ENCODE results near the gene DIS3. TPM values are rescaled to one million over a fixed set of nuclear protein-coding genes. Genes with fewer than 3 reads are reported as not detected.
A peak's percentile ranks its signal among the peaks of the same experiment; 100 is the strongest.

Gene DIS3
- total and polyA plus RNA-seq, 2 of the 13 experiments (the other 11 are each of a cell fraction or from before 2014, with no cell fraction given), result 13.2 to 35.0 TPM

DNA sequence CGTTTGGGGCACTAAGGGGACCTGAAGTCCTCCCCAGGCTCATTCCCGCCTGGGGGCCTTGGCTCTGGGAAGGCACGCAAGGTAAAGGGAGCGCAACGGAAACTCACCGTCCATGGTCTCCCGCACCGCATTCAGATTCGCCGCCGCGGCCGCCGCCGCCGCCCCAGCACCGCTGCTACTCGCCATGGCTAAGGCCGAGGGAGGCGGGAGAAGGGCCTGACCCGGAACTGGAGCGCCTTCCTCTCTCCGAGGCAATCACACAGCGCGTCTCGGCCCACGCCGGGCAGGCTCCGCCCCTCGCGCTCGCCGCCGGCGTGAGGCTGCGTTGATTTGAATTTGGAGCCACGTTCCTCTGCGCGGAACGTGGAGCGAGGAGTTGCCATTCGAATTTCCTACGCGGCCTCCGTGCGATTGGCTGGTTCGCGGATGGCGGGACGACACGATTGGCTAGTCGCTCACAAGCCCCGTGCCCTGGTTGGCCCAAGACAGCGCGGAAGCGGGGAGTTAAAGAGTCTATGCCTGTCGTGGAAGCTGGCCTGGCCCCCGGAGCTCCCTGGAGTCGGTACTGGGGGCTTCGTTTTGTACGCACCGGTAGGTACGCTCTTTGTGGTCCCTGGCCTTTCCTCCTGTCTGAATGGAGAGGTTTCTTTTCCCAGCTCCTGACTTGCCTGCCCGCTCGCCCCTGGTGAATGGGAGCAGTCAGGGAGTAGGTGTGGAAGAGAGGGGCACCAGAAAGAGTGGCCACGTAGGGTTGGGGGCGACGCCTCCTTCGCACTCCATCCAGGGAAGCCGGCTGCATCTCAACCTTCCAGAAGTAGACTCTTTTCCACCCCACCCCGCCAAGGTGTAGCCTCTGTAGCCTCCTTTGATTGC lies 54.0 kb downstream of the DIS3 start, which contains the start of the genes BORA and MZT1 (continued):
- TF ChIP-seq ZFP36L2 (CRISPR knock-in tag; IDR thresholded peaks at IDR 0.05) (no peak), EZH2 (conservative IDR thresholded peaks at IDR 0.05; ENCODE audit: low read depth, low read length) (no peak), SATB2 (CRISPR knock-in tag; IDR thresholded peaks at IDR 0.05) (no peak; the same call in 1 of the 2 replicates), BATF2 (CRISPR knock-in tag; IDR thresholded peaks at IDR 0.05) (peak; percentile 100), ARID2 (CRISPR knock-in tag; IDR thresholded peaks at IDR 0.05; ENCODE audit: borderline replicate concordance) (peak; percentile 100), SMARCE1 (IDR thresholded peaks at IDR 0.05; ENCODE audit: borderline replicate concordance) (no peak), FOXC1 (CRISPR knock-in tag; IDR thresholded peaks at IDR 0.05; ENCODE audit: borderline replicate concordance) (peak; percentile 91; the same call in 1 of the 2 replicates), IRF1 (CRISPR knock-in tag; IDR thresholded peaks at IDR 0.05; ENCODE audit: low read depth) (peak; percentile 34; the same call in 1 of the 2 replicates), TP53 (CRISPR knock-in tag; conservative IDR thresholded peaks at IDR 0.05) (peak; percentile 69; the same call in 1 of the 2 replicates), ELF1 (CRISPR knock-in tag; IDR thresholded peaks at IDR 0.05) (peak; percentile 93), GABPA (IDR thresholded peaks at IDR 0.05; ENCODE audit: low read depth, low read length) (peak; percentile 76), GABPA (CRISPR knock-in tag; IDR thresholded peaks at IDR 0.05; ENCODE audit: low read depth) (peak; percentile 86), ZSCAN25 (CRISPR knock-in tag; IDR thresholded peaks at IDR 0.05) (peak; percentile 15; the same call in 1 of the 2 replicates), EP300 (IDR thresholded peaks at IDR 0.05; ENCODE audit: low read depth in 2 of 2, low read length in 2 of 2) (no peak), EP300 (CRISPR knock-in tag; IDR thresholded peaks at IDR 0.05; ENCODE audit: borderline replicate concordance) (no peak), ZNF484 (CRISPR knock-in tag; IDR thresholded peaks at IDR 0.05; ENCODE audit: borderline replicate concordance, low read depth) (no peak), ZNF841 (CRISPR knock-in tag; IDR thresholded peaks at IDR 0.05; ENCODE audit: borderline replicate concordance) (peak; percentile 98), AGO1 (IDR thresholded peaks at IDR 0.05; ENCODE audit: low read depth, low read length, poor library complexity, severe bottlenecking) (no peak), RNF2 (conservative IDR thresholded peaks at IDR 0.05; ENCODE audit: low read depth) (peak; percentile 94), SP5 (CRISPR knock-in tag; IDR thresholded peaks at IDR 0.05; ENCODE audit: borderline replicate concordance, low read depth) (no peak), ZNF792 (CRISPR knock-in tag; IDR thresholded peaks at IDR 0.05) (peak; percentile 82; the same call in 1 of the 2 replicates)
- TF ChIP-seq, protein P1, sequence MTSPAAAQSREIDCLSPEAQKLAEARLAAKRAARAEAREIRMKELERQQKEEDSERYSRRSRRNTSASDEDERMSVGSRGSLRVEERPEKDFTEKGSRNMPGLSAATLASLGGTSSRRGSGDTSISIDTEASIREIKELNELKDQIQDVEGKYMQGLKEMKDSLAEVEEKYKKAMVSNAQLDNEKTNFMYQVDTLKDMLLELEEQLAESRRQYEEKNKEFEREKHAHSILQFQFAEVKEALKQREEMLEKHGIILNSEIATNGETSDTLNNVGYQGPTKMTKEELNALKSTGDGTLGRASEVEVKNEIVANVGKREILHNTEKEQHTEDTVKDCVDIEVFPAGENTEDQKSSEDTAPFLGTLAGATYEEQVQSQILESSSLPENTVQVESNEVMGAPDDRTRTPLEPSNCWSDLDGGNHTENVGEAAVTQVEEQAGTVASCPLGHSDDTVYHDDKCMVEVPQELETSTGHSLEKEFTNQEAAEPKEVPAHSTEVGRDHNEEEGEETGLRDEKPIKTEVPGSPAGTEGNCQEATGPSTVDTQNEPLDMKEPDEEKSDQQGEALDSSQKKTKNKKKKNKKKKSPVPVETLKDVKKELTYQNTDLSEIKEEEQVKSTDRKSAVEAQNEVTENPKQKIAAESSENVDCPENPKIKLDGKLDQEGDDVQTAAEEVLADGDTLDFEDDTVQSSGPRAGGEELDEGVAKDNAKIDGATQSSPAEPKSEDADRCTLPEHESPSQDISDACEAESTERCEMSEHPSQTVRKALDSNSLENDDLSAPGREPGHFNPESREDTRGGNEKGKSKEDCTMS (CRISPR knock-in tag; conservative IDR thresholded peaks at IDR 0.05), result no peak
- TF ChIP-seq, protein P2, sequence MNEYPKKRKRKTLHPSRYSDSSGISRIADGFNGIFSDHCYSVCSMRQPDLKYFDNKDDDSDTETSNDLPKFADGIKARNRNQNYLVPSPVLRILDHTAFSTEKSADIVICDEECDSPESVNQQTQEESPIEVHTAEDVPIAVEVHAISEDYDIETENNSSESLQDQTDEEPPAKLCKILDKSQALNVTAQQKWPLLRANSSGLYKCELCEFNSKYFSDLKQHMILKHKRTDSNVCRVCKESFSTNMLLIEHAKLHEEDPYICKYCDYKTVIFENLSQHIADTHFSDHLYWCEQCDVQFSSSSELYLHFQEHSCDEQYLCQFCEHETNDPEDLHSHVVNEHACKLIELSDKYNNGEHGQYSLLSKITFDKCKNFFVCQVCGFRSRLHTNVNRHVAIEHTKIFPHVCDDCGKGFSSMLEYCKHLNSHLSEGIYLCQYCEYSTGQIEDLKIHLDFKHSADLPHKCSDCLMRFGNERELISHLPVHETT (CRISPR knock-in tag; conservative IDR thresholded peaks at IDR 0.05), result peak; percentile 30; the same call in 1 of the 2 replicates

All from HepG2 (cell line).